HepG2 (cell line): ENCODE measurements around the gene RPL18. TPM values are rescaled to one million over a fixed set of nuclear protein-coding genes. Genes with fewer than 3 reads are reported as not detected.

Experiments used
- CREM ChIP-seq, 2 experiments: sonication (generic) in 1 of 2; formaldehyde crosslinking in 1 of 2; IDR thresholded peaks; 2 replicates each; pipeline versions ENCODE4 v1.4.0 to v1.6.1; 2016 to 2020; ENCODE audit warnings: antibody characterized with exemption in 1 of 2, mild to moderate bottlenecking in 1 of 2, missing genetic modification reagents in 1 of 2
- GZF1 ChIP-seq: sonication (generic); formaldehyde crosslinking; IDR thresholded peaks from 2 replicates; pipeline ENCODE4 v1.5.1; 2020; ENCODE audit warnings: mild to moderate bottlenecking, missing genetic modification reagents
- HDAC1 ChIP-seq: sonication (generic); formaldehyde crosslinking; IDR thresholded peaks from 2 replicates; pipeline ENCODE4 v1.5.1; 2020; ENCODE audit warnings: mild to moderate bottlenecking, missing genetic modification reagents
- MBNL3 ChIP-seq: fragments of 250-450 bp; sonication (Bioruptor Pico); conservative IDR thresholded peaks from 2 replicates; pipeline ENCODE4 v1.8.0; 2022; ENCODE audit warnings: mild to moderate bottlenecking, inconsistent platforms
- MTF2 ChIP-seq: sonication (generic); formaldehyde crosslinking; IDR thresholded peaks from 2 replicates; pipeline ENCODE4 v1.5.0; 2020; ENCODE audit warnings: missing genetic modification reagents, borderline replicate concordance
- PHF20 ChIP-seq: sonication (generic); formaldehyde crosslinking; IDR thresholded peaks from 2 replicates; pipeline ENCODE4 v1.5.0; 2020; ENCODE audit warnings: mild to moderate bottlenecking, missing genetic modification reagents
- SOX13 ChIP-seq, 3 experiments: fragments of 450-650 bp in 1 of 3; sonication (generic) in 1 of 3; formaldehyde crosslinking in 1 of 3; IDR thresholded peaks in 2 of 3; conservative IDR thresholded peaks in 1 of 3; 2 replicates each; pipeline versions ENCODE4 v1.5.0 to v1.6.1; 2016 to 2020; ENCODE audit warnings: antibody characterized with exemption in 1 of 3, mild to moderate bottlenecking in 1 of 3, missing compliant biosample characterization in 1 of 3, missing genetic modification reagents in 1 of 3, moderate library complexity in 1 of 3
- SRY ChIP-seq: sonication (generic); formaldehyde crosslinking; IDR thresholded peaks from 2 replicates; pipeline ENCODE4 v1.8.0; 2022; ENCODE audit warnings: mild to moderate bottlenecking, missing genetic modification reagents
- TAF1 ChIP-seq: sonication (generic); formaldehyde crosslinking; IDR thresholded peaks from 2 replicates; pipeline ENCODE4 v1.4.0; 2020; ENCODE audit warnings: missing genetic modification reagents
- TARDBP ChIP-seq: sonication (generic); formaldehyde crosslinking; IDR thresholded peaks from 2 replicates; pipeline ENCODE4 v1.8.0; 2022; ENCODE audit warnings: mild to moderate bottlenecking, missing genetic modification reagents
- TFAP4 ChIP-seq: sonication (generic); IDR thresholded peaks from 2 replicates; pipeline ENCODE4 v1.6.1; 2016; ENCODE audit warnings: low read depth, borderline replicate concordance
- ZNF225 ChIP-seq: sonication (generic); formaldehyde crosslinking; IDR thresholded peaks from 2 replicates; pipeline ENCODE4 v1.4.0; 2020; ENCODE audit warnings: mild to moderate bottlenecking, missing genetic modification reagents
- ZNF260 ChIP-seq: sonication (generic); formaldehyde crosslinking; IDR thresholded peaks from 2 replicates; pipeline ENCODE4 v1.4.0; 2020; ENCODE audit warnings: missing genetic modification reagents, low read depth, mild to moderate bottlenecking, borderline replicate concordance
- ZNF350 ChIP-seq: sonication (generic); formaldehyde crosslinking; IDR thresholded peaks from 2 replicates; pipeline ENCODE4 v1.4.0; 2020; ENCODE audit warnings: mild to moderate bottlenecking, low read depth, missing genetic modification reagents, borderline replicate concordance
- ZNF430 ChIP-seq: sonication (generic); formaldehyde crosslinking; IDR thresholded peaks from 2 replicates; pipeline ENCODE4 v1.9.0; 2021; ENCODE audit warnings: mild to moderate bottlenecking, missing genetic modification reagents
- ZNF496 ChIP-seq: sonication (generic); formaldehyde crosslinking; IDR thresholded peaks from 2 replicates; pipeline ENCODE4 v1.8.1; 2023; ENCODE audit warnings: mild to moderate bottlenecking, moderate library complexity, missing genetic modification reagents; ENCODE audit not compliant: insufficient replicate concordance
- ZNF501 ChIP-seq: sonication (generic); formaldehyde crosslinking; IDR thresholded peaks from 2 replicates; pipeline ENCODE4 v1.5.1; 2020; ENCODE audit warnings: mild to moderate bottlenecking, moderate library complexity, missing genetic modification reagents
- ZNF574 ChIP-seq: sonication (generic); formaldehyde crosslinking; IDR thresholded peaks from 2 replicates; pipeline ENCODE4 v1.4.0; 2020; ENCODE audit warnings: missing genetic modification reagents
- ZNF674 ChIP-seq: sonication (generic); formaldehyde crosslinking; IDR thresholded peaks from 2 replicates; pipeline ENCODE4 v1.5.0; 2020; ENCODE audit warnings: low read depth, mild to moderate bottlenecking, missing genetic modification reagents
- ZNF749 ChIP-seq: sonication (generic); formaldehyde crosslinking; IDR thresholded peaks from 2 replicates; pipeline ENCODE4 v1.8.0; 2022; ENCODE audit warnings: mild to moderate bottlenecking, missing genetic modification reagents, moderate library complexity, borderline replicate concordance
- ZNF788 ChIP-seq: sonication (generic); formaldehyde crosslinking; IDR thresholded peaks from 2 replicates; pipeline ENCODE4 v1.5.0; 2020; ENCODE audit warnings: mild to moderate bottlenecking, missing genetic modification reagents, borderline replicate concordance
- ZNF816 ChIP-seq: sonication (generic); formaldehyde crosslinking; IDR thresholded peaks from 2 replicates; pipeline ENCODE4 v1.8.0; 2022; ENCODE audit warnings: missing genetic modification reagents, mild to moderate bottlenecking, borderline replicate concordance
- ZNF891 ChIP-seq: sonication (generic); formaldehyde crosslinking; IDR thresholded peaks from 2 replicates; pipeline ENCODE4 v1.5.0; 2020; ENCODE audit warnings: mild to moderate bottlenecking, missing genetic modification reagents
- polyA plus RNA-seq, 8 experiments: library from polyadenylated mRNA; depleted of rRNA in 3 of 8; stranded (reverse) in 7 of 8; unstranded in 1 of 8; fragments of >200 nt; fragmentation: Illumina TruSeq in 4 of 8; extraction: Trizol in 4 of 8; gene quantifications; 2 replicates each; pipeline versions ENCODE4 v1.2.1 to v1.2.3, GENCODE V29; 2011 to 2016; ENCODE audit warnings: low read depth in 4 of 8, missing spikeins in 1 of 8, mixed read lengths in 1 of 8; ENCODE audit not compliant: insufficient read depth in 1 of 8
- total RNA-seq, 5 experiments: library from RNA; depleted of rRNA; stranded (reverse); fragments of >200 nt; fragmentation: Illumina TruSeq; extraction: Trizol; gene quantifications; 2 replicates each; pipeline ENCODE4 v1.2.3, GENCODE V29; 2016; ENCODE audit warnings: low read depth in 1 of 5

Gene RPL18
- total and polyA plus RNA-seq, 2 of the 13 experiments (the other 11 are each of a cell fraction or from before 2014, with no cell fraction given), result 1,485 to 1,639 TPM

- TF ChIP-seq TAF1 (CRISPR knock-in tag) (peak; percentile 34; the same call in 1 of the 2 replicates), ZNF891 (CRISPR knock-in tag) (0 out of 2 replicates have a peak, but pooled peaks have one; percentile 42), HDAC1 (CRISPR knock-in tag) (peak; percentile 55), ZNF430 (0 out of 2 replicates have a peak, but pooled peaks have one; percentile 26), ZNF496 (CRISPR knock-in tag) (no peak), ZNF260 (no peak), GZF1 (CRISPR knock-in tag) (no peak), SRY (CRISPR knock-in tag) (no peak), ZNF225 (CRISPR knock-in tag) (no peak), ZNF574 (CRISPR knock-in tag) (peak; percentile 98), ZNF816 (CRISPR knock-in tag) (no peak), SOX13 (IDR thresholded peaks at IDR 0.05) (no peak), SOX13 (CRISPR knock-in tag; conservative IDR thresholded peaks at IDR 0.05 in 1 of 2, IDR thresholded peaks at IDR 0.05 in 1 of 2) (peak in 1 of 2 experiments; percentile 22; a peak in 1 of 4 replicates), ZNF501 (0 out of 2 replicates have a peak, but pooled peaks have one; percentile 28), MTF2 (CRISPR knock-in tag) (no peak), TARDBP (CRISPR knock-in tag) (peak; percentile 35; the same call in 1 of the 2 replicates), ZNF749 (CRISPR knock-in tag) (no peak), MBNL3 (no peak), CREM (IDR thresholded peaks at IDR 0.05) (peak; percentile 38; the same call in 1 of the 2 replicates), CREM (CRISPR knock-in tag; IDR thresholded peaks at IDR 0.05) (no peak), TFAP4 (no peak), ZNF350 (CRISPR knock-in tag) (peak; percentile 55; the same call in 1 of the 2 replicates), ZNF788 (peak; percentile 43; the same call in 1 of the 2 replicates), PHF20 (CRISPR knock-in tag) (peak; percentile 37; the same call in 1 of the 2 replicates), ZNF674 (CRISPR knock-in tag) (no peak)
Measured at GRCh38 chr19:48624067-48624594, 5.2 kb upstream of the RPL18 start (continued).
